HG03378 (cell line): ENCODE measurements around the gene AQP1.

ENCODE experiments used
- ATAC-seq: cut with Tn5 transposase; IDR thresholded peaks from one replicate; pipeline ENCODE4 v1.9.1; 2021; ENCODE audit warnings: mild to moderate bottlenecking, moderate library complexity; ENCODE audit not compliant: unreplicated experiment

Gene AQP1

GRCh38 chr7:30905078-30906012, 6.3 kb upstream of the AQP1 start:
- no peak for ATAC-seq

GRCh38 chr7:30906014-30906413, 5.6 kb upstream of the AQP1 start:
- no peak for ATAC-seq

- ATAC-seq = no peak
These were observed 5.0 kb upstream of the AQP1 start for GRCh38 chr7:30906515-30907240.

GRCh38 chr7:30907527-30908267, 4.0 kb upstream of the AQP1 start:
- no peak for ATAC-seq

- no peak for ATAC-seq
These were observed 3.0 kb upstream of the AQP1 start for GRCh38 chr7:30908681-30909080.

GRCh38 chr7:30909431-30909830, 2.2 kb upstream of the AQP1 start:
- ATAC-seq = no peak

- ATAC-seq = no peak
These were observed 1.1 kb upstream of the AQP1 start for GRCh38 chr7:30910411-30911073.

- no peak for ATAC-seq
These were observed 520 bp upstream of the AQP1 start for GRCh38 chr7:30911133-30911532.

GRCh38 chr7:30912021-30912730, 523 bp downstream of the AQP1 start:
- ATAC-seq = no peak

GRCh38 chr7:30912731-30912985, 1.0 kb downstream of the AQP1 start:
- ATAC-seq = no peak

GRCh38 chr7:30912986-30913811, 1.5 kb downstream of the AQP1 start:
- ATAC-seq = no peak

GRCh38 chr7:30913821-30914515, 2.3 kb downstream of the AQP1 start:
- ATAC-seq = no peak

- no peak for ATAC-seq
These were observed 2.9 kb downstream of the AQP1 start for GRCh38 chr7:30914596-30914995.

- no peak for ATAC-seq
These were observed 3.5 kb downstream of the AQP1 start for GRCh38 chr7:30915005-30915601.

- ATAC-seq = no peak
These were observed 4.1 kb downstream of the AQP1 start for GRCh38 chr7:30915751-30916150.

- no peak for ATAC-seq
These were observed 4.6 kb downstream of the AQP1 start for GRCh38 chr7:30916255-30916654.

- no peak for ATAC-seq
These were observed 5.1 kb downstream of the AQP1 start for GRCh38 chr7:30916767-30917166.

GRCh38 chr7:30917216-30917893, 5.7 kb downstream of the AQP1 start:
- ATAC-seq = no peak
